ENCODE measurements around the gene SLC37A1. TPM values are rescaled to one million over a fixed set of nuclear protein-coding genes. Genes with fewer than 3 reads are reported as not detected.

SLC37A1 gene
- total RNA-seq (2022) (4.9 and 7.6 TPM in 2 replicates), Bru-seq, nascent RNA (percentile 50 among the genes with signal in this experiment), BruChase-seq, experiment 1, labeled RNA remaining after a 6-hour chase (percentile 48 among the genes with signal in this experiment), BruChase-seq, experiment 2, labeled RNA remaining after a 2-hour chase (percentile 54 among the genes with signal in this experiment)
- long read RNA-seq, partial matches to known transcripts, result 5 of 13 reads
- long read RNA-seq, other reads (novel, unspliced or antisense), result 7 of 13 reads

- no peaks in the 10 kb centered on the region for H3K9me3 Mint-ChIP-seq (ENCODE audit: unreplicated experiment)
- TF ChIP-seq, protein P1, sequence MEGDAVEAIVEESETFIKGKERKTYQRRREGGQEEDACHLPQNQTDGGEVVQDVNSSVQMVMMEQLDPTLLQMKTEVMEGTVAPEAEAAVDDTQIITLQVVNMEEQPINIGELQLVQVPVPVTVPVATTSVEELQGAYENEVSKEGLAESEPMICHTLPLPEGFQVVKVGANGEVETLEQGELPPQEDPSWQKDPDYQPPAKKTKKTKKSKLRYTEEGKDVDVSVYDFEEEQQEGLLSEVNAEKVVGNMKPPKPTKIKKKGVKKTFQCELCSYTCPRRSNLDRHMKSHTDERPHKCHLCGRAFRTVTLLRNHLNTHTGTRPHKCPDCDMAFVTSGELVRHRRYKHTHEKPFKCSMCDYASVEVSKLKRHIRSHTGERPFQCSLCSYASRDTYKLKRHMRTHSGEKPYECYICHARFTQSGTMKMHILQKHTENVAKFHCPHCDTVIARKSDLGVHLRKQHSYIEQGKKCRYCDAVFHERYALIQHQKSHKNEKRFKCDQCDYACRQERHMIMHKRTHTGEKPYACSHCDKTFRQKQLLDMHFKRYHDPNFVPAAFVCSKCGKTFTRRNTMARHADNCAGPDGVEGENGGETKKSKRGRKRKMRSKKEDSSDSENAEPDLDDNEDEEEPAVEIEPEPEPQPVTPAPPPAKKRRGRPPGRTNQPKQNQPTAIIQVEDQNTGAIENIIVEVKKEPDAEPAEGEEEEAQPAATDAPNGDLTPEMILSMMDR (IDR thresholded peaks at IDR 0.05; ENCODE audit: unreplicated experiment), result no peak
- DNase-seq (ENCODE audit: unreplicated experiment), result peak; percentile 11
- H3K27ac Mint-ChIP-seq (ENCODE audit: low read depth, unreplicated experiment), result peak within 1 kb of the TSS; percentile 16
- H3K4me1 Mint-ChIP-seq (ENCODE audit: insufficient read depth, unreplicated experiment), result peaks cover 23% of the 10 kb centered on the region
- POLR2A ChIA-PET, result interaction anchor here (0.6 to 4.9 kb wide), 5 partner anchors 13 to 583 kb away, joined by 3 to 29 read pairs (median 5); partner anchors contain the start of gene RSPH1
- intact Hi-C loops (cut with micrococcal nuclease), result no loop called here
- no peaks in the 10 kb centered on the region for H3K27me3 Mint-ChIP-seq (ENCODE audit: insufficient read depth, unreplicated experiment)
- BruUV-seq (replicated peaks), result no TSS peak
- CTCF ChIA-PET, result interaction anchor here (0.6 to 0.7 kb wide), 3 partner anchors 318 to 392 kb away, joined by 3 to 4 read pairs (median 3); no protein-coding TSS in a partner anchor
- H3K36me3 Mint-ChIP-seq (ENCODE audit: insufficient read depth, unreplicated experiment), result no peaks in the 10 kb centered on the region
- H3K4me3 Mint-ChIP-seq (ENCODE audit: unreplicated experiment), result peak within 1 kb of the TSS; percentile 73
Observed at GRCh38 chr21:42513151-42513984, at the start of gene SLC37A1. Gene SLC37A1, plus strand, starts transcription at chr21:42513852. Its CDS starts 4,603 bp downstream, at chr21:42518455.

DNA sequence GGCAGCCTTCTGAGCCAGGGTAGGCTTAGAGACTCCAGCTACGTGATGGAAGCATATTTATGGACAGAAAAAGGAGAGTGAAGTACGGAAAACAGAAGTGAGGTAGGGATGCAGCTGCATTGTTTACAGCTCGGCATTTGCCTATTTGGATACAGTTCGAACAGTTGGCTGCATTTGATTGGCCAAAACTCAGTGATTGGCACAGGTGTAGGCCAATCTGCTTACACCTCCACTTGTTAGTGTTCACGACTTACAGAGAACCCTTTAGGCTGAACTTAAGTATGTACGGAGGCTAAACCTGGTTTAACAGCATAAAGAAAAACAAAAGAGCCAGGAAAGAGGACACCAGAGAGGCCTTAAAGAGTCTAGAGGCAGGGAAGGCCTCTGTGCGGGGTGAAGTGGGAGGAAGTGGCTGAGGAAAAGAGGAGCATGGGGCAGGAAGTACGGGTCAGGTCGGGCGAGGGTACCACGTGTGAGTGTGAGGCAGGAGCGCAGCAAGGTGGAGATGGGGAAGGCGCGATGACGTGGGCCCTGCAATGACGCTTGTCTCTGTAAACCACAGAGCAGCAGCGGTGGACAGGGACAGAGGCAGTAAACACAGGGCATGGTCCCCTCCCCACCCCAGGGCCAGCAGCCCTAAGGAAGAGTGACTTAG lies 49.7 kb upstream of the SLC37A1 start:
- TF ChIP-seq, protein P1 (IDR thresholded peaks at IDR 0.05; ENCODE audit: unreplicated experiment), result no peak
- Mint-ChIP-seq H3K27me3 (ENCODE audit: insufficient read depth, unreplicated experiment) (no peaks in the 10 kb centered on the region), H3K4me1 (ENCODE audit: insufficient read depth, unreplicated experiment) (no peaks in the 10 kb centered on the region), H3K9me3 (ENCODE audit: unreplicated experiment) (no peaks in the 10 kb centered on the region), H3K4me3 (ENCODE audit: unreplicated experiment) (no peak overlapping the region), H3K36me3 (ENCODE audit: insufficient read depth, unreplicated experiment) (no peaks in the 10 kb centered on the region), H3K27ac (ENCODE audit: low read depth, unreplicated experiment) (no peak overlapping the region)
- DNase-seq (ENCODE audit: unreplicated experiment), result peak; percentile 81
- no TSS peak for BruUV-seq (replicated peaks)
- intact Hi-C loops (cut with micrococcal nuclease), result no loop called here
- POLR2A ChIA-PET, result interaction anchor here (0.5 to 0.9 kb wide), 4 partner anchors 9 to 328 kb away, joined by 3 to 4 read pairs (median 3); no protein-coding TSS in a partner anchor
- CTCF ChIA-PET, result interaction anchor here (0.8 kb wide), 1 partner anchor 9 kb away, joined by 3 read pairs; no protein-coding TSS in a partner anchor

DNA sequence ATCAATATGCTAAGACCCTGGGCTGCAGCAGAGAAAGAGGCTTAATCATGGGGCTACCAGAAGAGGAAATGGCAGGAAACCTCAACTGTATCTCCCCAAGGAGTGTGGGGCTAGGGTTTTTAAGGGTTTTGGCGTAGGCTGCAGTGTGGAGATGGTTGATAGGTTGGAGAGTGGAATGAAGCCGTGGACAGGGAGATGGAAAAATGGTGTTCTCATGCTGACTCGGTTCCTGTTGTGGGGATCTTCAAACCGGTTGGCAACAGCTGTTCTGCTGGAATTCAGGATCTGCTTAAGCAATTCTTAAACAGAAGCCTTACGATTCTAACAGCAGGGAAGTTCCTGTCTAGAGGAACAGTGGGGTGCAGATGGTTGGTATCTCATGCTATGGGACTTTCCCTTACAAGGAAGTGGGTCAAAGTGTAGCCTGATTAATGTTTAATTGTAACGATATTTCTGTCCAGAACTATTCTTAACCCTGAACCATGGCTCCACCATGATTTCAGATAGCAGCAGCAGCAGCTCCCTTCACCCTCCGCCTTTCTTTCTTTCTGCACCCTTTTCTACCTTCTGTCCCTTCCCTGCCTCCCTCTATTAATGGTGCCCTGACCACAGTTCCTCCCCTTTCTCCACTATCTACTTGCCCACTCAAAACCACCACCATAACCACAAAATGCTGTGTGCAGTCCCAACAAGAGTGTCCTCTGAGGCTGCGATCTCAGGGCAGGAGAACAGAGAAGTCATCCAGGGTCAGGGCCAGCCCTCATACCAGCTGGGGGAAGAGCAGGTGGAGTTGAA lies 48.4 kb upstream of the SLC37A1 start:
- POLR2A ChIA-PET, result no interaction called here
- DNase-seq (ENCODE audit: unreplicated experiment), result no peak
- no peaks in the 10 kb centered on the region for H3K27me3 Mint-ChIP-seq (ENCODE audit: insufficient read depth, unreplicated experiment)
- H3K27ac Mint-ChIP-seq (ENCODE audit: low read depth, unreplicated experiment), result no peak overlapping the region
- intact Hi-C loops (cut with micrococcal nuclease), result no loop called here
- CTCF ChIA-PET, result interaction anchor here (0.6 kb wide), 1 partner anchor 1258 kb away, joined by 3 read pairs; no protein-coding TSS in a partner anchor
- no peaks in the 10 kb centered on the region for H3K4me1 Mint-ChIP-seq (ENCODE audit: insufficient read depth, unreplicated experiment)
- H3K4me3 Mint-ChIP-seq (ENCODE audit: unreplicated experiment), result no peak overlapping the region
- TF ChIP-seq, protein P1 (IDR thresholded peaks at IDR 0.05; ENCODE audit: unreplicated experiment), result no peak
- BruUV-seq (replicated peaks), result no TSS peak
- H3K36me3 Mint-ChIP-seq (ENCODE audit: insufficient read depth, unreplicated experiment), result no peaks in the 10 kb centered on the region
- H3K9me3 Mint-ChIP-seq (ENCODE audit: unreplicated experiment), result no peaks in the 10 kb centered on the region

All from MCF 10A (cell line).